ENCODE data around the gene SSNA1.

SSNA1 gene

GRCh38 chr9:137184881-137185660 is 3.4 kb upstream of the SSNA1 start:
- DNase-seq (ENCODE audit: low spot score), result no peak

- DNase-seq (ENCODE audit: low spot score), result no peak
These were observed 2.6 kb upstream of the SSNA1 start for GRCh38 chr9:137185921-137186320.

GRCh38 chr9:137186385-137186784 is 2.1 kb upstream of the SSNA1 start:
- DNase-seq (ENCODE audit: low spot score), result no peak

GRCh38 chr9:137187386-137187785 is 1.1 kb upstream of the SSNA1 start:
- no peak for DNase-seq (ENCODE audit: low spot score)

GRCh38 chr9:137188086-137188489 is 388 bp upstream of the SSNA1 start:
- DNase-seq (ENCODE audit: low spot score), result no peak

- DNase-seq (ENCODE audit: low spot score), result no peak
These were observed 1.1 kb downstream of the SSNA1 start for GRCh38 chr9:137189297-137190295.

- DNase-seq (ENCODE audit: low spot score), result no peak
These were observed 1.9 kb downstream of the SSNA1 start for GRCh38 chr9:137190315-137190856.

- DNase-seq (ENCODE audit: low spot score), result no peak
These were observed 2.8 kb downstream of the SSNA1 start for GRCh38 chr9:137191245-137191644.

- DNase-seq (ENCODE audit: low spot score), result no peak
These were observed 3.4 kb downstream of the SSNA1 start for GRCh38 chr9:137191691-137192447.

GRCh38 chr9:137192448-137192780 is 3.9 kb downstream of the SSNA1 start:
- DNase-seq (ENCODE audit: low spot score), result no peak

GRCh38 chr9:137192859-137193258 is 4.4 kb downstream of the SSNA1 start:
- DNase-seq (ENCODE audit: low spot score), result no peak

GRCh38 chr9:137193771-137194170 is 5.3 kb downstream of the SSNA1 start:
- DNase-seq (ENCODE audit: low spot score), result no peak

GRCh38 chr9:137194388-137194787 is 5.9 kb downstream of the SSNA1 start:
- DNase-seq (ENCODE audit: low spot score), result no peak

- DNase-seq (ENCODE audit: low spot score), result no peak
These were observed 6.4 kb downstream of the SSNA1 start for GRCh38 chr9:137194909-137195308.

GRCh38 chr9:137195525-137196220 is 7.2 kb downstream of the SSNA1 start:
- no peak for DNase-seq (ENCODE audit: low spot score)

- DNase-seq (ENCODE audit: low spot score), result no peak
These were observed 9.8 kb downstream of the SSNA1 start for GRCh38 chr9:137198051-137198901.

GRCh38 chr9:137198902-137199283 is 10.4 kb downstream of the SSNA1 start:
- DNase-seq (ENCODE audit: low spot score), result no peak

GRCh38 chr9:137199411-137200121 is 11.1 kb downstream of the SSNA1 start:
- DNase-seq (ENCODE audit: low spot score), result peak; percentile 22

GRCh38 chr9:137200311-137201204 is 12.1 kb downstream of the SSNA1 start, which contains the start of gene TPRN:
TSS of gene TPRN (minus strand) at chr9:137200741. CDS start at chr9:137200711, 30 bp downstream.
- peak; percentile 100 for DNase-seq (ENCODE audit: low spot score)

All from GM03348 (cell line).